HCT116 (cell line): ENCODE data around the gene RBM25. TPM values are rescaled to one million over a fixed set of nuclear protein-coding genes. Genes with fewer than 3 reads are reported as not detected.

Experiments
- ATAC-seq: fragments of 200-7000 bp; cut with Tn5 transposase; 2 replicates; pipeline ENCODE4 v1.9.1; 2020; ENCODE audit warnings: mild to moderate bottlenecking, moderate library complexity
- BruUV-seq: library from RNA; stranded (reverse); fragments of 400-500 nt; replicated peaks from 2 replicates; lab custom pipeline; 2021; lab: Mats Ljungman, UMichigan
- CTCF ChIA-PET: fragments of 300-600 bp; sonication (Branson Sonifier 250); formaldehyde crosslinking; loops from one replicate; lab custom pipeline; 2021; ENCODE audit warnings: antibody characterized with exemption; lab: Charles Lee
- POLR2A ChIA-PET: fragments of 300-600, 350-600 bp; sonication (Branson Sonifier 250); formaldehyde crosslinking; loops from one replicate; lab custom pipeline; 2021; ENCODE audit warnings: antibody characterized with exemption; lab: Charles Lee
- RAD21 ChIA-PET, 2 experiments: fragments of 300-600 bp; sonication (Branson Sonifier 250); formaldehyde crosslinking; loops; one replicate each; lab custom pipeline; 2023; ENCODE audit warnings: low total read pairs in 2 of 2; ENCODE audit not compliant: uncharacterized antibody in 2 of 2, unreplicated experiment in 2 of 2, low non-redundant PET in 1 of 2; lab: Charles Lee
- DNase-seq: peaks from one replicate; pipeline ENCODE4 v3.0.0-alpha.2; 2010; ENCODE audit warnings: low read depth, low spot score
- H2AFZ ChIP-seq: fragments of 200-600 bp; shearing (Covaris generic), sonication (generic); 2 replicates; pipeline ENCODE4 v1.6.1; 2017; ENCODE audit warnings: low read depth, mixed run types, mixed read lengths, antibody characterized with exemption, low read length; ENCODE audit not compliant: poor library complexity, severe bottlenecking
- H3K27ac ChIP-seq: 2 replicates; pipeline ENCODE4 v1.5.1; 2012; ENCODE audit warnings: low read depth, low read length
- H3K27me3 ChIP-seq: fragments of 200-600 bp; sonication (generic); 2 replicates; pipeline ENCODE4 v1.6.1; 2016; ENCODE audit warnings: mixed run types, low read length, mixed read lengths; ENCODE audit not compliant: insufficient read depth
- H3K36me3 ChIP-seq, 2 experiments: fragments of 200-500 bp in 1 of 2; fragments of 200-600 bp in 1 of 2; sonication (Bioruptor generic) in 1 of 2; sonication (generic) in 1 of 2; 2 replicates each; pipeline versions ENCODE4 v1.5.1 to v1.6.1; 2014 to 2016; ENCODE audit warnings: low read length in 2 of 2, inconsistent platforms in 1 of 2, mixed read lengths in 1 of 2, mixed run types in 1 of 2; ENCODE audit not compliant: insufficient read depth in 2 of 2, control insufficient read depth in 1 of 2
- H3K4me1 ChIP-seq, 2 experiments: fragments of 200-600 bp in 1 of 2; sonication (generic) in 1 of 2; 2 replicates each; pipeline versions ENCODE4 v1.5.1 to v1.6.1; 2012 to 2017; ENCODE audit warnings: low read length in 2 of 2, inconsistent platforms in 1 of 2, mild to moderate bottlenecking in 1 of 2, mixed read lengths in 1 of 2, mixed run types in 1 of 2, moderate library complexity in 1 of 2; ENCODE audit not compliant: insufficient read depth in 2 of 2, control insufficient read depth in 1 of 2
- H3K4me2 ChIP-seq: fragments of 200-600 bp; sonication (generic); 2 replicates; pipeline ENCODE4 v1.6.1; 2017; ENCODE audit warnings: mixed run types, low read length, mixed read lengths
- H3K4me3 ChIP-seq, 2 experiments: fragments of 200-600 bp in 1 of 2; sonication (generic) in 1 of 2; replicated peaks in 1 of 2; 2 replicates each; pipeline ENCODE4 v1.5.1; 2011 to 2016; ENCODE audit warnings: low read length in 2 of 2, control low read depth in 1 of 2, low read depth in 1 of 2, mild to moderate bottlenecking in 1 of 2, mixed read lengths in 1 of 2, mixed run types in 1 of 2
- H3K79me2 ChIP-seq: fragments of 200-600 bp; sonication (generic); 2 replicates; pipeline ENCODE4 v1.6.1; 2017; ENCODE audit warnings: mild to moderate bottlenecking, mixed run types, low read length, moderate library complexity, mixed read lengths; ENCODE audit not compliant: insufficient read depth
- H3K9ac ChIP-seq: fragments of 200-600 bp; sonication (generic); 2 replicates; pipeline ENCODE4 v1.6.1; 2016; ENCODE audit warnings: low read length, mixed read lengths
- H3K9me2 ChIP-seq: fragments of 200-600 bp; sonication (generic), shearing (Covaris generic); 2 replicates; pipeline ENCODE4 v1.6.1; 2017; ENCODE audit warnings: mixed run types, mild to moderate bottlenecking, moderate library complexity; ENCODE audit not compliant: insufficient read depth
- H3K9me3 ChIP-seq, 2 experiments: fragments of 200-500 bp in 1 of 2; fragments of 200-600 bp in 1 of 2; sonication (Bioruptor generic) in 1 of 2; sonication (generic) in 1 of 2; 2 replicates each; pipeline ENCODE4 v1.6.1; 2014 to 2017; ENCODE audit warnings: low read length in 2 of 2, mixed read lengths in 2 of 2, inconsistent platforms in 1 of 2, low read depth in 1 of 2, mild to moderate bottlenecking in 1 of 2, mixed run types in 1 of 2, moderate library complexity in 1 of 2; ENCODE audit not compliant: control insufficient read depth in 1 of 2, insufficient read depth in 1 of 2
- H4K20me1 ChIP-seq: fragments of 200-600 bp; sonication (generic), shearing (Covaris generic); 2 replicates; pipeline ENCODE4 v1.6.1; 2017; ENCODE audit warnings: mixed run types, mild to moderate bottlenecking, moderate library complexity; ENCODE audit not compliant: insufficient read depth
- ATF3 ChIP-seq: IDR thresholded peaks from 2 replicates; pipeline ENCODE4 v1.6.1; 2012
- CBX3 ChIP-seq: IDR thresholded peaks from 2 replicates; pipeline ENCODE4 v1.6.1; 2012; ENCODE audit warnings: low read depth
- CEBPB ChIP-seq: IDR thresholded peaks from 2 replicates; pipeline ENCODE4 v1.6.1; 2012; ENCODE audit warnings: low read depth
- CTCF ChIP-seq, 3 experiments: fragments of 200-600 bp in 1 of 3; sonication (generic) in 1 of 3; IDR thresholded peaks in 2 of 3; conservative IDR thresholded peaks in 1 of 3; 2 replicates each; pipeline ENCODE4 v1.5.1; 2012 to 2017; ENCODE audit warnings: low read depth in 2 of 3, low read length in 2 of 3, antibody characterized with exemption in 1 of 3, borderline replicate concordance in 1 of 3, control low read depth in 1 of 3, mild to moderate bottlenecking in 1 of 3, mixed read lengths in 1 of 3, mixed run types in 1 of 3, moderate library complexity in 1 of 3; ENCODE audit not compliant: insufficient read depth in 1 of 3
- ELF1 ChIP-seq: IDR thresholded peaks from 2 replicates; pipeline ENCODE4 v1.6.1; 2012; ENCODE audit warnings: low read depth, borderline replicate concordance
- EZH2 ChIP-seq: fragments of 200-600 bp; sonication (generic); IDR thresholded peaks from 2 replicates; pipeline ENCODE4 v1.6.1; 2017; ENCODE audit warnings: antibody characterized with exemption, mixed run types
- JUND ChIP-seq: IDR thresholded peaks from 2 replicates; pipeline ENCODE4 v1.6.1; 2012
- POLR2AphosphoS5 ChIP-seq: IDR thresholded peaks from 2 replicates; pipeline ENCODE4 v1.6.1; 2011; ENCODE audit warnings: mild to moderate bottlenecking, low read depth, low read length, moderate library complexity
- SIN3A ChIP-seq: IDR thresholded peaks from 2 replicates; pipeline ENCODE4 v1.6.1; 2012; ENCODE audit warnings: low read depth
- SP1 ChIP-seq: IDR thresholded peaks from 2 replicates; pipeline ENCODE4 v1.6.1; 2012; ENCODE audit warnings: low read depth
- TCF7L2 ChIP-seq: IDR thresholded peaks from 2 replicates; pipeline ENCODE4 v1.7.0; 2011; ENCODE audit warnings: borderline replicate concordance, inconsistent platforms; ENCODE audit not compliant: insufficient read depth, insufficient read length; ENCODE audit errors: extremely low read depth
- YY1 ChIP-seq: IDR thresholded peaks from 2 replicates; pipeline ENCODE4 v1.6.1; 2011; ENCODE audit warnings: low read length, low read depth, moderate library complexity, mild to moderate bottlenecking; ENCODE audit not compliant: insufficient replicate concordance; ENCODE audit errors: extremely low read depth
- intact Hi-C: fragments of 100-400 bp; cut with micrococcal nuclease; formaldehyde crosslinking; loops from 2 replicates; pipeline ENCODE4 v1.10.0; 2022
- total RNA-seq: library from RNA; stranded (reverse); gene quantifications from one replicate; pipeline ENCODE4 v1.2.1, GENCODE V29; 2021; ENCODE audit not compliant: unreplicated experiment
- TF ChIP-seq, protein P1 (sequence below): IDR thresholded peaks from 2 replicates; pipeline ENCODE4 v1.6.1; 2012

The RBM25 gene
- total RNA-seq, 1 experiment from 2014 or later: 80.1 TPM

DNA sequence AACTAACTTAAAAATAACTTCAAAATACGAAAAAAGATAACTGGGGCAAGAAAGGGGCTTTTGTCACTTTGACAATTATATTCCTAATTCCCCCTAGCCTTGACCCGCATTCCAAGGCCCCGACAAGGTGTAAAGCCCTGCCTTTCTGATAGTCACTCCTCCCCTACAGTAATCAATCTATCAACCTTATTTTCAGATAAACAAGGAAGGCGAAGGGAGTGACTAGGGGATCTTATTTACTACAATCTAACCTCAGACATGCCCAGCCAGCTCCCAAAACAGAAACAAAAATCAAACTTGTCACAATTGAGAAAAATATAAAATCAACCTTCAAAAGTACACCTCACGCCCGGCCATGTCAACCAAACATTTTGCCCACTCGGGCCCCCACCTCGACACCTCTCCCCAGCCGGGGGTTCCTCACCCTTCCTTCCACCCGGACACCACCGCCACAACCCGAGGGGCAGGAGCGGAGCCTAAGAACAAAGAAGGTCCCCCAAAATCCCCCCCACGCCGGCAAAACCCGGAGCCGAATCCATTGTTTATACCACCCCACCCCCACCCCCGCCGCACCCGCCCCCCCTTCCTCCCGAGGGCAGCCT lies 32.0 kb upstream of the RBM25 start:
- H3K27me3 ChIP-seq: no peaks in the 10 kb centered on the region
- H3K79me2 ChIP-seq: no peaks in the 10 kb centered on the region
- ChIA-PET RAD21 (no interaction called here), POLR2A (interaction anchor here (0.9 to 2.3 kb wide), 7 partner anchors 10 to 64 kb away, joined by 3 to 11 read pairs (median 5); partner anchors contain the start of gene RBM25), CTCF (interaction anchor here (1.0 kb wide), 1 partner anchor 64 kb away, joined by 3 read pairs; no protein-coding TSS in a partner anchor)
- peaks cover 3 to 22% of the 10 kb centered on the region in 2 experiments; a peak in 3 of 4 replicates for H3K4me1 ChIP-seq
- intact Hi-C loops: loop anchor here (5.0 kb wide), 1 partner anchor 64 kb away; no protein-coding TSS in a partner anchor
- H3K36me3 ChIP-seq: peaks cover 0 to 3% of the 10 kb centered on the region in 2 experiments; a peak in 1 of 4 replicates
- H3K9me3 ChIP-seq: no peaks in the 10 kb centered on the region
- H3K9me2 ChIP-seq: no peaks in the 10 kb centered on the region
- H3K4me2 ChIP-seq: peak overlapping the region; percentile 84
- no peak for ATAC-seq
- H4K20me1 ChIP-seq: no peaks in the 10 kb centered on the region
- no peak overlapping the region; the same call in 1 of the 2 replicates for H3K27ac ChIP-seq
- TF ChIP-seq ELF1: no peak
- TF ChIP-seq, protein P1, sequence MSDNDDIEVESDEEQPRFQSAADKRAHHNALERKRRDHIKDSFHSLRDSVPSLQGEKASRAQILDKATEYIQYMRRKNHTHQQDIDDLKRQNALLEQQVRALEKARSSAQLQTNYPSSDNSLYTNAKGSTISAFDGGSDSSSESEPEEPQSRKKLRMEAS: no peak
- TF ChIP-seq SIN3A: no peak
- TF ChIP-seq SP1: no peak
- no peak for TF ChIP-seq CTCF (IDR thresholded peaks at IDR 0.05 in 2 of 3, conservative IDR thresholded peaks at IDR 0.05 in 1 of 3; ENCODE audit: borderline replicate concordance in 1 of 3, insufficient read depth in 1 of 3, low read depth in 2 of 3, low read length in 2 of 3)
- TF ChIP-seq JUND: no peak
- no peak for TF ChIP-seq CBX3
- TF ChIP-seq YY1: no peak
- TF ChIP-seq EZH2: no peak
- TF ChIP-seq POLR2AphosphoS5: no peak
- TF ChIP-seq ATF3: no peak
- TF ChIP-seq CEBPB: no peak
- no peak for TF ChIP-seq TCF7L2
- TF ChIP-seq, all 23 proteins: peak for 0
- TSS peak; percentile 64 for BruUV-seq
- DNase-seq: no peak
- Histone ChIP-seq H2AFZ (no peak overlapping the region), H3K9ac (peak overlapping the region; percentile 60), H3K4me3 (peak overlapping the region; percentile 67 to 84)
